Stimulated activated CD8-positive, alpha-beta memory T cell treated with anti-CD3 and anti-CD28 coated beads, Interleukin-7, amount 100 ng/mL, for 4 hours (primary cell): ENCODE data around the gene GPRIN3.
"Not testable (repeated sequence)": the region's sequence is repeated elsewhere in the genome, so short reads cannot be mapped to it uniquely, and the experiment has no call there.

Experiments used
- DNase-seq, 2 donors: peaks; one replicate each; pipeline ENCODE4 v3.0.0-alpha.2; 2020; ENCODE audit warnings: low read depth in 2 of 2

Gene GPRIN3

DNA sequence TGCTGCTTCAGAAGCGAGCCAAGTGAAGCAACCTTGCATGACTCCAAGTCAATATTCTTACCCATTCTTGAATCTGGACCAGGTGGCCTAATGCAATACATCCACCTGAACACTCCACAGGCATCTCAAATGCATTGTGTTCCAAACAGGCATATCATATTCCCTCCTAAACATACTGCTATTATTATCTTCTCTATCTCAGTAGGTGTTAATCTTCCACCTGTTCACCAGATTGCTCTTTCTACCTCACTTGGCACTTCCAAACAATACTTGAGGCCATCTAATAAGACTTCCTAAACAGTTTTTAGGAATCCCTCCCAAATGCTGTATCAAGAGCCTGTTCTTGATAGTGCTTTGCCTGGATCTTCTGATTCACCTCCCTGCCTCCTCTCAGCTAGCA, 90.7 kb downstream of the GPRIN3 start:
- DNase-seq: no peak

DNA sequence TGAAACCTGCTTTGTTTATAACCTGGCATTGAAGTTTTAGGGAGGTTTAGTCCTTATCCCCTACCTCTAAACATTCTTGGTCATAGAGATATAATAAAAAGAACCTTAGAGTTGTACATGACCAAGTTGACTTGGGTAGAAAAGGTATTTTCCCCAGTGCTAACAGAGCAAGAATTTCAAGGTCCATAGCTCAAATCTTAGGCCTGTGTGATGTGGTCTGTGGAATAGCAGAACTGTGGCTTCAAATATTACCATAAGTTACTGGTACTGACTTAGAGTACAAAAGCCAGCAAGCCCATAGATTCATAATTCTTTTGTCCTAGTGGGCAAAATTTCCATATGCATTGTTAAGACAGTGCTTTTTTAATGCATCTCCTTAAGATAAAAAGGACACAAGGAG, 91.2 kb downstream of the GPRIN3 start:
- no peak for DNase-seq

- no peak for DNase-seq
These were observed 91.9 kb downstream of the GPRIN3 start for GRCh38 chr4:89215736-89216135.

GRCh38 chr4:89214308-89214707, 93.3 kb downstream of the GPRIN3 start:
- no peak for DNase-seq

- DNase-seq: no peak
These were observed 94.3 kb downstream of the GPRIN3 start for GRCh38 chr4:89213382-89213701.

- no peak for DNase-seq
These were observed 94.8 kb downstream of the GPRIN3 start for GRCh38 chr4:89212666-89213381.

DNA sequence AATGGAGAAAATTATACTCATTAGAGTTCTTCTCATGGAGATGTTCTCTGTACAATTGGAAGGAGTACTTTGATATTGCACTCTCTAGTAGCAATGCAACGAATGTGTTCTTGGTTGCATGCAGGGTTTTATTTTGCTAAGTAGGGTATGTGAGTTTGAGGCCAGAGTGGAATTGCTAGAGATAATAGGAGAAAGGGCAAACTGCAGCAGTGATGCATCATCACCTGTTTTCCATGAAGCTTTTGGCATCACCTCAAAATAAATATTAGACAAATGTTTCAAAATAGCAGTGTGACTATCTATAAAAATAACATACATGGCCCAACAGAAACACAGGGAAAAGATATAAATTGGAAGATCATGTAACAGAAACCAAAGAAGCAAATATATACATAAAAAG, 103.0 kb downstream of the GPRIN3 start:
- no peak for DNase-seq

- no peak for DNase-seq
These were observed 103.7 kb downstream of the GPRIN3 start for GRCh38 chr4:89203902-89204301.

- DNase-seq: not testable (repeated sequence)
These were observed 108.2 kb downstream of the GPRIN3 start for GRCh38 chr4:89199394-89199793.

DNA sequence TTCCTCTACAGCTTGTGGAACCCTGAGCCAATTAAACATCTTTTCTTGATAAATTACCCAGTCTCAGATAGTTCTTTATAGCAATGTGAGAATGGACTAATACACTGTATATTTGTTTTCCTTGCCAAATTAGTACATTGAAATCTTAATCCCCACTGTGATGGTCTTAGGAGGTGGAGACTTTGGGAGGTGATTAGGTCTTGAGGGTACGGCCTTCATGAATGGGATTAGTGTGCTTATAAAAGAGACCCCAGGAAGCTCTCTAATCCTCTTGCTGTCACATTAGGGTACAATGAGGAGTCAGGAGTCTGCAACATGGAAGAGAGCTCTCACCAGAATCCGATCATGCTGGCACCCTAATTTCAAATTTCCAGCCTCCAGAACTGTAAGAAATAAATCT, 109.7 kb downstream of the GPRIN3 start:
- no peak for DNase-seq

DNA sequence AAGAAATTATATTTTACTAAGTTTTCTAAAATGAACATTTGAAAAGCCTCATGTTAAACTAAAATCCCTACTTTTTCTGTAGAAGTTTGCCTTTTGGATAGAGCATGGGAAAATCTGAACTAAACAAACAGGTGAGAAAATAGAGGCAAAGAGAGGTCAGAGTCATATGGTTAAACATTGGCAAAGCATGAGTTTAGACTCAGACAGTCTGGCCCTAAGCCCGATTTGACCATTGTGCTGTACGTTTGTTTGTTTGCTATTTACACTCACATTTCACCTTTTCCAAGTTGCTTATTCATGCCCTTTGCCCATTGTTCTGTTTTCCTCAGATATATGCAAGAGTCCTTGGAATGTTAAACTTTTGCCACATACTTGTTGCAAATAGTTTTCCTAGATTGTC, 110.9 kb downstream of the GPRIN3 start:
- DNase-seq: no peak

- DNase-seq: no peak
These were observed 111.4 kb downstream of the GPRIN3 start for GRCh38 chr4:89196056-89196674.

DNA sequence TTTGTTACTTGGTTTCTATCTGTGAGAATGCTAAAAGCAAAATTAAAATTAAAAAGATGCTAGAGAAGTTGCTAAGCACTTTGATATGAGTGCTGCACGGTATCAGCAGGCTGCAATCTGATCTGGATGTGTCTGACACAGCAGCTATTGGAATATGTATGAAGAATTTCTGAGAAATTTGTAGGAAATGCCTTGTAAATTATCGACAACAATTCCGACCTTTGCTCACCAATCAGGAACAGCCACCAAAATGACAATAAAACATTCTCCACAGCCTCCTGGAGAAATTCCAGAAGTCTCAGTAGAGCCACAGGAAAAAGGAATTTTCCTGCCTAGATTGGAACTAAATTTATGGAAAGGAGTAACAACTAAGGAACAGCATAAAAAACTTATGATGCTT, 113.8 kb downstream of the GPRIN3 start:
- DNase-seq: no peak
